HG03039 (cell line): ENCODE measurements around the gene TBCK.

Experiments used
- ATAC-seq: cut with Tn5 transposase; IDR thresholded peaks from one replicate; pipeline ENCODE4 v1.9.1; 2021; ENCODE audit warnings: mild to moderate bottlenecking, moderate library complexity; ENCODE audit not compliant: unreplicated experiment

Gene TBCK

GRCh38 chr4:106048250-106048971 is 267.6 kb downstream of the TBCK start:
- no peak for ATAC-seq

GRCh38 chr4:106046083-106046482 is 269.9 kb downstream of the TBCK start:
- ATAC-seq, result no peak

- no peak for ATAC-seq
Observed at GRCh38 chr4:106041294-106042002, 274.6 kb downstream of the TBCK start.

GRCh38 chr4:106039796-106040195 is 276.2 kb downstream of the TBCK start:
- no peak for ATAC-seq

GRCh38 chr4:106038908-106039307 is 277.1 kb downstream of the TBCK start:
- ATAC-seq, result no peak

GRCh38 chr4:106038012-106038411 is 278.0 kb downstream of the TBCK start:
- ATAC-seq, result no peak

- no peak for ATAC-seq
Observed at GRCh38 chr4:106036848-106037247, 279.2 kb downstream of the TBCK start.

- no peak for ATAC-seq
Observed at GRCh38 chr4:106036334-106036733, 279.7 kb downstream of the TBCK start.

GRCh38 chr4:106035204-106035603 is 280.8 kb downstream of the TBCK start:
- ATAC-seq, result no peak

- no peak for ATAC-seq
Observed at GRCh38 chr4:106034751-106035150, 281.3 kb downstream of the TBCK start.

GRCh38 chr4:106034220-106034619 is 281.8 kb downstream of the TBCK start:
- no peak for ATAC-seq

GRCh38 chr4:106033469-106033868 is 282.5 kb downstream of the TBCK start:
- no peak for ATAC-seq

- no peak for ATAC-seq
Observed at GRCh38 chr4:106032851-106033286, 283.1 kb downstream of the TBCK start.

GRCh38 chr4:106022454-106022853 is 293.6 kb downstream of the TBCK start:
- ATAC-seq, result no peak

- ATAC-seq, result no peak
Observed at GRCh38 chr4:106021737-106022410, 294.1 kb downstream of the TBCK start.

- no peak for ATAC-seq
Observed at GRCh38 chr4:106019771-106020170, 296.2 kb downstream of the TBCK start.

GRCh38 chr4:106017975-106018374 is 298.0 kb downstream of the TBCK start:
- ATAC-seq, result no peak

GRCh38 chr4:106011387-106011786 is 304.6 kb downstream of the TBCK start:
- ATAC-seq, result no peak

GRCh38 chr4:106010761-106011160 is 305.2 kb downstream of the TBCK start:
- no peak for ATAC-seq

- no peak for ATAC-seq
Observed at GRCh38 chr4:106002994-106003393, 313.0 kb downstream of the TBCK start.

GRCh38 chr4:105998171-105999063 is 317.6 kb downstream of the TBCK start:
- ATAC-seq, result no peak
